NCI-H1417 treated with DMSO at 0.1 percent for 48 hours (cell line): ENCODE measurements around the gene MAP6D1.

ENCODE experiments used
- DNase-seq: peaks from one replicate; lab custom pipeline; 2025; lab: John Stamatoyannopoulos, UW

The MAP6D1 gene

GRCh38 chr3:183823963-183824362 is 1.4 kb downstream of the MAP6D1 start:
- DNase-seq, result no peak

GRCh38 chr3:183822631-183823030 is 2.7 kb downstream of the MAP6D1 start:
- DNase-seq, result no peak

GRCh38 chr3:183819831-183820230 is 5.5 kb downstream of the MAP6D1 start:
- DNase-seq, result no peak

GRCh38 chr3:183818706-183819624 is 6.4 kb downstream of the MAP6D1 start:
- DNase-seq, result no peak

GRCh38 chr3:183818041-183818620 is 7.2 kb downstream of the MAP6D1 start:
- DNase-seq, result no peak

GRCh38 chr3:183817639-183818038 is 7.7 kb downstream of the MAP6D1 start:
- DNase-seq, result no peak

- no peak for DNase-seq
Measured at GRCh38 chr3:183816681-183817510, 8.5 kb downstream of the MAP6D1 start.

GRCh38 chr3:183815951-183816475 is 9.4 kb downstream of the MAP6D1 start:
- DNase-seq, result no peak

- DNase-seq, result no peak
Measured at GRCh38 chr3:183815563-183815940, 9.8 kb downstream of the MAP6D1 start.

GRCh38 chr3:183814240-183814639 is 11.1 kb downstream of the MAP6D1 start:
- no peak for DNase-seq

GRCh38 chr3:183812761-183813445 is 12.5 kb downstream of the MAP6D1 start:
- DNase-seq, result no peak

GRCh38 chr3:183811638-183812037 is 13.7 kb downstream of the MAP6D1 start:
- no peak for DNase-seq

- DNase-seq, result no peak
Measured at GRCh38 chr3:183810643-183811594, 14.5 kb downstream of the MAP6D1 start.

GRCh38 chr3:183809270-183809669 is 16.1 kb downstream of the MAP6D1 start:
- DNase-seq, result peak; percentile 83

GRCh38 chr3:183808355-183808754 is 17.0 kb downstream of the MAP6D1 start:
- DNase-seq, result no peak

GRCh38 chr3:183807881-183808280 is 17.5 kb downstream of the MAP6D1 start:
- no peak for DNase-seq

- peak; percentile 99 for DNase-seq
Measured at GRCh38 chr3:183807209-183807728, 18.1 kb downstream of the MAP6D1 start.

GRCh38 chr3:183802989-183803388 is 22.4 kb downstream of the MAP6D1 start:
- no peak for DNase-seq

GRCh38 chr3:183801601-183802000 is 23.8 kb downstream of the MAP6D1 start:
- DNase-seq, result no peak

- no peak for DNase-seq
Measured at GRCh38 chr3:183800243-183800863, 25.0 kb downstream of the MAP6D1 start.
